Neural cell (in vitro differentiated cells): ENCODE results near the gene CPNE2.

Experiments
- CTCF ChIP-seq: fragments of 450-650 bp; IDR thresholded peaks from 2 replicates; pipeline ENCODE4 v1.5.1; 2014; ENCODE audit warnings: antibody characterized with exemption, mild to moderate bottlenecking, moderate library complexity; ENCODE audit not compliant: poor library complexity, severe bottlenecking
- EP300 ChIP-seq: fragments of 450-650 bp; conservative IDR thresholded peaks from 2 replicates; pipeline ENCODE4 v1.6.1; 2014; ENCODE audit warnings: antibody characterized with exemption, mild to moderate bottlenecking, moderate library complexity; ENCODE audit not compliant: poor library complexity, severe bottlenecking
- MXI1 ChIP-seq: fragments of 450-650 bp; conservative IDR thresholded peaks from 2 replicates; pipeline ENCODE4 v1.6.1; 2014; ENCODE audit warnings: antibody characterized with exemption, mild to moderate bottlenecking; ENCODE audit not compliant: poor library complexity, severe bottlenecking
- POLR2AphosphoS5 ChIP-seq: IDR thresholded peaks from 2 replicates; pipeline ENCODE4 v1.6.1; 2012

- no peak for TF ChIP-seq CTCF
- no peak for TF ChIP-seq POLR2AphosphoS5
- TF ChIP-seq EP300: no peak
- TF ChIP-seq MXI1: no peak
These were observed 3.8 kb downstream of the CPNE2 start for GRCh38 chr16:57096192-57096591.
